Stomach (tissue), 9 donors: ENCODE data around the gene KIF6. TPM values are rescaled to one million over a fixed set of nuclear protein-coding genes. Genes with fewer than 3 reads are reported as not detected.
"Not testable (repeated sequence)": the region's sequence is repeated elsewhere in the genome, so short reads cannot be mapped to it uniquely, and the experiment has no call there.

Experiments
- DNase-seq, 2 donors: peaks; one replicate each; pipeline versions ENCODE4 v3.0.0 to v3.0.0-alpha.2; 2013 to 2019
- H3K27ac ChIP-seq, 5 donors: fragments of 200-600 bp in 4 of 5; sonication (generic) in 4 of 5; one replicate each; pipeline ENCODE4 v1.5.1; 2013 to 2019; ENCODE audit warnings: mild to moderate bottlenecking in 1 of 5, moderate library complexity in 1 of 5
- H3K27me3 ChIP-seq, 3 donors: fragments of 200-600 bp; sonication (generic); one replicate each; pipeline ENCODE4 v1.5.1; 2017 to 2019; ENCODE audit warnings: mixed run types in 1 of 3
- H3K36me3 ChIP-seq, 4 donors: fragments of 200-600 bp; sonication (generic); 1 replicate in 3 of 4; 2 replicates in 1 of 4; pipeline ENCODE4 v1.5.1; 2016 to 2019
- H3K4me1 ChIP-seq, 4 donors: fragments of 200-600 bp; sonication (generic); one replicate each; pipeline ENCODE4 v1.5.1; 2016 to 2019
- H3K4me3 ChIP-seq, 4 donors: fragments of 200-600 bp; sonication (generic) in 3 of 4; one replicate each; pipeline ENCODE4 v1.5.1; 2016 to 2019; ENCODE audit warnings: mild to moderate bottlenecking in 1 of 4
- H3K9me3 ChIP-seq, 4 donors: fragments of 200-600 bp; sonication (generic); one replicate each; pipeline ENCODE4 v1.5.1; 2016 to 2019
- CTCF ChIP-seq, 7 experiments: fragments of 450-650 bp in 4 of 7; fragments of 200-600 bp in 3 of 7; sonication (generic) in 3 of 7; IDR thresholded peaks; one replicate each; pipeline ENCODE4 v1.5.1; 2016 to 2019; ENCODE audit warnings: antibody characterized with exemption in 7 of 7, control low read depth in 2 of 7, mild to moderate bottlenecking in 1 of 7
- EP300 ChIP-seq: sonication (generic); formaldehyde crosslinking; IDR thresholded peaks from one replicate; pipeline ENCODE4 v1.6.1; 2017; ENCODE audit warnings: antibody characterized with exemption
- POLR2A ChIP-seq, 4 donors: fragments of 450-650 bp; IDR thresholded peaks; one replicate each; pipeline ENCODE4 v1.6.1; 2016; ENCODE audit warnings: antibody characterized with exemption in 4 of 4, control low read depth in 2 of 4, mild to moderate bottlenecking in 1 of 4, moderate library complexity in 1 of 4
- POLR2AphosphoS5 ChIP-seq, 3 donors: sonication (generic); formaldehyde crosslinking; IDR thresholded peaks; one replicate each; pipeline ENCODE4 v1.6.1; 2016; ENCODE audit warnings: antibody characterized with exemption in 3 of 3
- WGBS, 5 donors: extraction: QIAGEN DNeasy Blood & Tissue Kit in 3 of 5; methylation state at CpG; one replicate each; pipeline versions ENCODE4 v1.1.5 to v1.1.7; 2013 to 2018; 5-methylcytosine and 5-hydroxymethylcytosine counted together
- intact Hi-C: fragments of 100-400 bp; cut with DNase I; formaldehyde crosslinking; loops from one replicate; pipeline ENCODE4 v1.15.1; 2023; ENCODE audit warnings: low total_unique reads
- polyA plus RNA-seq, 3 donors: library from polyadenylated mRNA; stranded (reverse); fragments of 200-250 nt; gene quantifications; one replicate each; pipeline ENCODE4 v1.2.3, GENCODE V29; 2013
- total RNA-seq, 5 donors: library from RNA; depleted of rRNA; stranded (reverse); fragments of >200 nt; gene quantifications; one replicate each; pipeline versions ENCODE4 v1.1.0 to v1.2.3, GENCODE V29; 2014 to 2016
- donor health status: healthy with polysubstance abuse.
- donor health status: Bipolar disorder and iron deficiency.
- donor health status: healthy.

Gene KIF6
- total and polyA plus RNA-seq, 8 donors = 0.25 to 9.8 (median 0.37) TPM; not detected in 3

GRCh38 chr6:39515006-39515405 lies 210.2 kb downstream of the KIF6 start:
- intact Hi-C loops = no loop called here
- no peaks in the 10 kb centered on the region for H3K9me3 ChIP-seq

GRCh38 chr6:39509831-39510230 lies 215.4 kb downstream of the KIF6 start:
- 88 to 93% (median 89%) methylated on average over 5 of the region's 5 CpGs for WGBS, 5 donors
- H3K27me3 ChIP-seq, H3K9me3 ChIP-seq, DNase-seq, H3K36me3 ChIP-seq, H3K4me3 ChIP-seq, H3K27ac ChIP-seq, H3K4me1 ChIP-seq, intact Hi-C loops: not testable (repeated sequence)

More at GRCh38 chr6:39515006-39515405, 210.2 kb downstream of the KIF6 start:
- H3K27ac ChIP-seq = no peak overlapping the region
- TF ChIP-seq POLR2A (IDR thresholded peaks at IDR 0.05) (no peak), EP300 (no peak), POLR2AphosphoS5 (IDR thresholded peaks at IDR 0.05) (no peak)
- no peaks in the 10 kb centered on the region for H3K4me1 ChIP-seq
- no peaks in the 10 kb centered on the region for H3K27me3 ChIP-seq
- 59 to 77% (median 66%) methylated on average over 3 of the region's 3 CpGs for WGBS, 5 donors
- no peak for DNase-seq
- H3K4me3 ChIP-seq = no peak overlapping the region
- no peaks in the 10 kb centered on the region for H3K36me3 ChIP-seq

GRCh38 chr6:39508515-39508914 lies 216.7 kb downstream of the KIF6 start:
- Histone ChIP-seq H3K9me3 (peaks cover 2 to 12% (median 7%) of the 10 kb centered on the region in 4 donors), H3K27me3 (no peaks in the 10 kb centered on the region), H3K36me3 (no peaks in the 10 kb centered on the region), H3K4me1 (no peaks in the 10 kb centered on the region), H3K27ac (no peak overlapping the region), H3K4me3 (no peak overlapping the region)
- DNase-seq = no peak
- intact Hi-C loops = no loop called here
- TF ChIP-seq EP300 (no peak), POLR2AphosphoS5 (IDR thresholded peaks at IDR 0.05) (no peak), CTCF (IDR thresholded peaks at IDR 0.05) (no peak), POLR2A (IDR thresholded peaks at IDR 0.05) (no peak)
- 60 to 83% (median 69%) methylated on average over 8 to 9 of the region's 9 CpGs for whole genome bisulfite sequencing, 5 donors

- Histone ChIP-seq H3K27me3 (no peaks in the 10 kb centered on the region), H3K9me3 (peaks cover 4 to 21% (median 17%) of the 10 kb centered on the region in 4 donors), H3K4me3 (no peak overlapping the region), H3K27ac (no peak overlapping the region), H3K36me3 (no peaks in the 10 kb centered on the region), H3K4me1 (no peaks in the 10 kb centered on the region)
- intact Hi-C loops = no loop called here
- WGBS, 5 donors = 73 to 94% (median 74%) methylated on average over 3 of the region's 3 CpGs
- TF ChIP-seq EP300 = no peak
- TF ChIP-seq POLR2A (IDR thresholded peaks at IDR 0.05) = no peak
- TF ChIP-seq POLR2AphosphoS5 (IDR thresholded peaks at IDR 0.05) = no peak
- no peak for TF ChIP-seq CTCF (IDR thresholded peaks at IDR 0.05)
- no peak for DNase-seq
Measured at GRCh38 chr6:39507331-39507998, 217.7 kb downstream of the KIF6 start.

- H3K27ac ChIP-seq, intact Hi-C loops, H3K27me3 ChIP-seq, H3K36me3 ChIP-seq, H3K4me3 ChIP-seq, DNase-seq, H3K4me1 ChIP-seq: not testable (repeated sequence)
- WGBS, 5 donors = 82 to 88% (median 86%) methylated on average over 3 of the region's 3 CpGs
- H3K9me3 ChIP-seq = peaks cover 8 to 41% (median 37%) of the 10 kb centered on the region in 4 donors
Measured at GRCh38 chr6:39502362-39502955, 222.7 kb downstream of the KIF6 start.

GRCh38 chr6:39499053-39499452 lies 226.2 kb downstream of the KIF6 start:
- TF ChIP-seq POLR2AphosphoS5 (IDR thresholded peaks at IDR 0.05) (no peak), EP300 (no peak), CTCF (IDR thresholded peaks at IDR 0.05) (no peak), POLR2A (IDR thresholded peaks at IDR 0.05) (no peak)
- Histone ChIP-seq H3K36me3 (no peaks in the 10 kb centered on the region), H3K27ac (no peak overlapping the region), H3K4me1 (peaks cover 0 to 26% (median 12%) of the 10 kb centered on the region in 4 donors), H3K4me3 (no peak overlapping the region), H3K27me3 (no peaks in the 10 kb centered on the region), H3K9me3 (peaks cover 4 to 34% (median 31%) of the 10 kb centered on the region in 4 donors)
- intact Hi-C loops = no loop called here
- no peak for DNase-seq
